Endothelial cell of umbilical vein (primary cell): ENCODE data around the gene SH3BP1. TPM values are rescaled to one million over a fixed set of nuclear protein-coding genes. Genes with fewer than 3 reads are reported as not detected.

Experiments
- BruUV-seq: library from RNA; stranded (reverse); fragments of 400-500 nt; replicated peaks from 2 replicates; lab custom pipeline; 2021; lab: Mats Ljungman, UMichigan
- CTCF ChIA-PET: fragments of 300-600, 350-600 bp; sonication (Branson Sonifier 250); formaldehyde crosslinking; loops from one replicate; lab custom pipeline; 2021; ENCODE audit warnings: antibody characterized with exemption, inconsistent platforms; lab: Charles Lee
- POLR2A ChIA-PET: fragments of 300-600, 350-600 bp; sonication (Branson Sonifier 250); formaldehyde crosslinking; loops from one replicate; lab custom pipeline; 2021; ENCODE audit warnings: antibody characterized with exemption, inconsistent platforms; lab: Charles Lee
- DNase-seq: peaks from one replicate; pipeline ENCODE4 v3.0.0-alpha.2; 2011; ENCODE audit warnings: low read depth, low spot score
- FAIRE-seq: peaks from 2 replicates; lab custom pipeline; 2011; peaks lifted over from hg19 to GRCh38; lab: Jason Lieb, UNC
- H2AFZ ChIP-seq: 2 replicates; pipeline ENCODE4 v1.6.0; 2012; ENCODE audit warnings: low read depth, low read length, control low read depth, inconsistent platforms
- H3K27ac ChIP-seq: 2 replicates; pipeline ENCODE4 v1.5.1; 2011; ENCODE audit warnings: low read depth, mild to moderate bottlenecking, control low read depth, low read length, moderate library complexity; ENCODE audit not compliant: insufficient read depth
- H3K27me3 ChIP-seq, 2 experiments: 2 replicates each; pipeline versions ENCODE4 v1.6.0 to v1.6.1; 2011; ENCODE audit warnings: low read length in 2 of 2, mixed read lengths in 1 of 2; ENCODE audit not compliant: control insufficient read depth in 2 of 2, insufficient read depth in 2 of 2
- H3K36me3 ChIP-seq, 2 experiments: 2 replicates in 1 of 2; 3 replicates in 1 of 2; pipeline ENCODE4 v1.5.1; 2011; ENCODE audit warnings: low read length in 2 of 2, mild to moderate bottlenecking in 1 of 2, moderate library complexity in 1 of 2; ENCODE audit not compliant: control insufficient read depth in 2 of 2, insufficient read depth in 2 of 2; ENCODE audit errors: extremely low read depth in 1 of 2
- H3K4me1 ChIP-seq: 3 replicates; pipeline ENCODE4 v1.5.1; 2011; ENCODE audit warnings: mild to moderate bottlenecking, low read length; ENCODE audit not compliant: control insufficient read depth, insufficient read depth; ENCODE audit errors: extremely low read depth
- H3K4me2 ChIP-seq: 2 replicates; pipeline ENCODE4 v1.6.1; 2011; ENCODE audit warnings: low read length, control low read depth, mixed read lengths; ENCODE audit not compliant: insufficient read depth
- H3K4me3 ChIP-seq, 3 experiments: fragments of 200-600 bp in 1 of 3; sonication (generic), shearing (Covaris generic) in 1 of 3; replicated peaks in 1 of 3; 2 replicates each; pipeline ENCODE4 v1.5.1; 2011 to 2016; ENCODE audit warnings: control low read depth in 3 of 3, low read length in 3 of 3, mild to moderate bottlenecking in 2 of 3, inconsistent platforms in 1 of 3, low read depth in 1 of 3, moderate library complexity in 1 of 3; ENCODE audit not compliant: insufficient read depth in 1 of 3
- H3K79me2 ChIP-seq: 2 replicates; pipeline ENCODE4 v1.6.0; 2012; ENCODE audit warnings: low read length, inconsistent platforms; ENCODE audit not compliant: control insufficient read depth, insufficient read depth
- H3K9ac ChIP-seq: replicated peaks from 2 replicates; pipeline ENCODE3; 2011; ENCODE audit warnings: low read length, control low read depth; ENCODE audit not compliant: insufficient read depth; ENCODE audit errors: extremely low read depth
- H3K9me1 ChIP-seq: replicated peaks from 3 replicates; pipeline ENCODE4 v1.6.0; 2011; ENCODE audit warnings: mild to moderate bottlenecking, low read length; ENCODE audit not compliant: control insufficient read depth, insufficient read depth; ENCODE audit errors: extremely low read depth
- H3K9me3 ChIP-seq: replicated peaks from 2 replicates; pipeline ENCODE4 v1.5.1; 2012; ENCODE audit warnings: low read length, inconsistent platforms; ENCODE audit not compliant: control insufficient read depth, insufficient read depth
- H4K20me1 ChIP-seq: replicated peaks from 2 replicates; pipeline ENCODE3; 2011; ENCODE audit warnings: mild to moderate bottlenecking, low read length; ENCODE audit not compliant: control insufficient read depth, insufficient read depth; ENCODE audit errors: extremely low read depth
- CTCF ChIP-seq, 2 donors: IDR thresholded peaks; 1 replicate in 1 of 2; 2 replicates in 1 of 2; pipeline ENCODE4 v1.5.1; 2011; ENCODE audit warnings: low read length in 2 of 2, mild to moderate bottlenecking in 2 of 2, moderate library complexity in 2 of 2, control low read depth in 1 of 2, inconsistent platforms in 1 of 2, low read depth in 1 of 2; ENCODE audit not compliant: insufficient read depth in 1 of 2; ENCODE audit errors: extremely low read depth in 1 of 2
- EZH2 ChIP-seq: IDR thresholded peaks from 2 replicates; pipeline ENCODE4 v1.6.1; 2012; ENCODE audit warnings: borderline replicate concordance, low read depth, mild to moderate bottlenecking, moderate library complexity, low read length, inconsistent platforms; ENCODE audit not compliant: severe bottlenecking
- FOS ChIP-seq: IDR thresholded peaks from 2 replicates; pipeline ENCODE4 v1.6.1; 2011; ENCODE audit warnings: mild to moderate bottlenecking, low read length, moderate library complexity, borderline replicate concordance; ENCODE audit not compliant: insufficient read depth
- GATA2 ChIP-seq: IDR thresholded peaks from 2 replicates; pipeline ENCODE4 v1.7.0; 2011; ENCODE audit warnings: low read depth, mild to moderate bottlenecking, moderate library complexity, mixed read lengths, low read length; ENCODE audit not compliant: insufficient read length, insufficient read depth
- JUN ChIP-seq: IDR thresholded peaks from 2 replicates; pipeline ENCODE4 v1.6.1; 2011; ENCODE audit warnings: borderline replicate concordance, low read depth; ENCODE audit not compliant: insufficient read length, insufficient read depth
- MAX ChIP-seq: IDR thresholded peaks from 2 replicates; pipeline ENCODE4 v1.6.1; 2011; ENCODE audit not compliant: insufficient read depth, insufficient read length
- MYC ChIP-seq: IDR thresholded peaks from one replicate; pipeline ENCODE4 v1.6.1; 2011; ENCODE audit warnings: mild to moderate bottlenecking, low read depth, low read length
- POLR2A ChIP-seq: IDR thresholded peaks from 2 replicates; pipeline ENCODE4 v1.6.1; 2012; ENCODE audit warnings: low read depth, mild to moderate bottlenecking, control low read depth, low read length
- POLR2AphosphoS5 ChIP-seq: IDR thresholded peaks from 2 replicates; pipeline ENCODE4 v1.6.1; 2012; ENCODE audit warnings: low read depth, mild to moderate bottlenecking, control low read depth, low read length, moderate library complexity; ENCODE audit not compliant: insufficient read depth
- dilution Hi-C: fragments of 300-500 bp; cut with MboI; formaldehyde crosslinking; loops from one replicate; pipeline ENCODE4 v1.15.0; 2019; ENCODE audit warnings: low sequenced_read_pairs; ENCODE audit not compliant: extremely low pct_ligation_motif_present
- intact Hi-C: fragments of 100-400 bp; cut with micrococcal nuclease; formaldehyde crosslinking; loops from one replicate; pipeline ENCODE4 v1.10.0; 2022
- polyA plus RNA-seq, 4 experiments: library from polyadenylated mRNA; depleted of rRNA in 3 of 4; stranded (reverse) in 3 of 4; unstranded in 1 of 4; fragments of >200 nt; gene quantifications; 2 replicates each; pipeline versions ENCODE4 v1.2.1 to v1.2.3, GENCODE V29; 2011 to 2012; ENCODE audit warnings: missing spikeins in 1 of 4
- total RNA-seq: library from RNA; stranded (reverse); gene quantifications from 2 replicates; pipeline ENCODE4 v1.2.3, GENCODE V29; 2021

The SH3BP1 gene
- total and polyA plus RNA-seq, 2 donors (not counting 3 experiments of a cell fraction or from before 2014, with no cell fraction given), result 2.3 to 4.3 TPM

GRCh38 chr22:37591823-37592404 lies 47.6 kb upstream of the SH3BP1 start:
- FAIRE-seq (peak; percentile 18), DNase-seq (no peak)
- no TSS peak for BruUV-seq
- CTCF ChIA-PET, result interaction anchor here (0.6 to 9.0 kb wide), 43 partner anchors 10 to 282 kb away, joined by 3 to 437 read pairs (median 4); partner anchors contain the start of genes CARD10, CDC42EP1, GGA1 and LGALS2
- Histone ChIP-seq H3K79me2 (no peaks in the 10 kb centered on the region), H3K4me1 (no peaks in the 10 kb centered on the region), H3K9me1 (no peaks in the 10 kb centered on the region), H2AFZ (no peak overlapping the region), H3K36me3 (no peaks in the 10 kb centered on the region), H3K9ac (no peak overlapping the region), H3K9me3 (no peaks in the 10 kb centered on the region), H3K27ac (no peak overlapping the region), H3K4me3 (no peak overlapping the region), H3K27me3 (peaks cover 0 to 1% of the 10 kb centered on the region in 2 experiments), H4K20me1 (no peaks in the 10 kb centered on the region), H3K4me2 (no peak overlapping the region)
- no peak for TF ChIP-seq POLR2A
- no peak for TF ChIP-seq MAX
- TF ChIP-seq GATA2, result no peak
- TF ChIP-seq CTCF (IDR thresholded peaks at IDR 0.05; ENCODE audit: extremely low read depth in 1 of 2, insufficient read depth in 1 of 2, low read depth in 1 of 2, low read length in 2 of 2), result no peak
- no peak for TF ChIP-seq POLR2AphosphoS5
- no peak for TF ChIP-seq MYC
- TF ChIP-seq JUN, result no peak
- TF ChIP-seq EZH2, result no peak
- TF ChIP-seq FOS, result no peak
- dilution Hi-C loops (no loop called here), intact Hi-C loops (loop anchor here (1.0 kb wide), 5 partner anchors 25 to 275 kb away; no protein-coding TSS in a partner anchor)
- POLR2A ChIA-PET, result interaction anchor here (0.6 to 1.3 kb wide), 3 partner anchors 46 to 67 kb away, joined by 3 to 6 read pairs (median 5); no protein-coding TSS in a partner anchor
